ENCODE results near the gene RGS9. TPM values are rescaled to one million over a fixed set of nuclear protein-coding genes. Genes with fewer than 3 reads are reported as not detected.

RGS9 gene
- total RNA-seq, 1 experiment from 2014 or later = 0.49 TPM

DNA sequence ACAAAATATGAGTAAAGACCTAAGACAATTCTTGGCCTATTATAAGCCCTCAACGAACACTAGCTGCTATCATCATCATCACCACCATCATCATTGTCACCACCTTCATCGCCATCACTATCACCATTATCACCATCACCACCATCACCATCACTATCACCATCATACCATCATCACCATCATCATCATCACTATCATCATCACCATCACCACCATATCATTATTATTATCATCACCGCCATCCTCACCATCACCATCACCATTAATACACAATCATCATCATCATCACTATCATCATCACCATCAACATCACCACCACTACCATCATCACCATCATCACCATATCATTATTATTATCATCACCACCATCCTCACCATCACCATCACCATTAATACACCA, 82.5 kb downstream of the RGS9 start:
- ChIA-PET CTCF (interaction anchor here (1.0 to 1.4 kb wide), 2 partner anchors 10 to 213 kb away, joined by 3 to 4 read pairs; no protein-coding TSS in a partner anchor), POLR2A (interaction anchor here (0.7 kb wide), 1 partner anchor 8 kb away, joined by 3 read pairs; no protein-coding TSS in a partner anchor)
- Mint-ChIP-seq H3K27ac (ENCODE audit: low read depth, unreplicated experiment) (no peak overlapping the region), H3K36me3 (ENCODE audit: insufficient read depth, unreplicated experiment) (no peaks in the 10 kb centered on the region), H3K4me1 (ENCODE audit: insufficient read depth, unreplicated experiment) (no peaks in the 10 kb centered on the region), H3K27me3 (ENCODE audit: insufficient read depth, unreplicated experiment) (peaks cover 40% of the 10 kb centered on the region), H3K4me3 (ENCODE audit: unreplicated experiment) (no peak overlapping the region), H3K9me3 (ENCODE audit: unreplicated experiment) (no peaks in the 10 kb centered on the region)
- DNase-seq (ENCODE audit: unreplicated experiment) = no peak
- no TSS peak for BruUV-seq (replicated peaks)
- TF ChIP-seq, protein P1, sequence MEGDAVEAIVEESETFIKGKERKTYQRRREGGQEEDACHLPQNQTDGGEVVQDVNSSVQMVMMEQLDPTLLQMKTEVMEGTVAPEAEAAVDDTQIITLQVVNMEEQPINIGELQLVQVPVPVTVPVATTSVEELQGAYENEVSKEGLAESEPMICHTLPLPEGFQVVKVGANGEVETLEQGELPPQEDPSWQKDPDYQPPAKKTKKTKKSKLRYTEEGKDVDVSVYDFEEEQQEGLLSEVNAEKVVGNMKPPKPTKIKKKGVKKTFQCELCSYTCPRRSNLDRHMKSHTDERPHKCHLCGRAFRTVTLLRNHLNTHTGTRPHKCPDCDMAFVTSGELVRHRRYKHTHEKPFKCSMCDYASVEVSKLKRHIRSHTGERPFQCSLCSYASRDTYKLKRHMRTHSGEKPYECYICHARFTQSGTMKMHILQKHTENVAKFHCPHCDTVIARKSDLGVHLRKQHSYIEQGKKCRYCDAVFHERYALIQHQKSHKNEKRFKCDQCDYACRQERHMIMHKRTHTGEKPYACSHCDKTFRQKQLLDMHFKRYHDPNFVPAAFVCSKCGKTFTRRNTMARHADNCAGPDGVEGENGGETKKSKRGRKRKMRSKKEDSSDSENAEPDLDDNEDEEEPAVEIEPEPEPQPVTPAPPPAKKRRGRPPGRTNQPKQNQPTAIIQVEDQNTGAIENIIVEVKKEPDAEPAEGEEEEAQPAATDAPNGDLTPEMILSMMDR (IDR thresholded peaks at IDR 0.05; ENCODE audit: unreplicated experiment) = no peak
- intact Hi-C loops (cut with micrococcal nuclease) = no loop called here

DNA sequence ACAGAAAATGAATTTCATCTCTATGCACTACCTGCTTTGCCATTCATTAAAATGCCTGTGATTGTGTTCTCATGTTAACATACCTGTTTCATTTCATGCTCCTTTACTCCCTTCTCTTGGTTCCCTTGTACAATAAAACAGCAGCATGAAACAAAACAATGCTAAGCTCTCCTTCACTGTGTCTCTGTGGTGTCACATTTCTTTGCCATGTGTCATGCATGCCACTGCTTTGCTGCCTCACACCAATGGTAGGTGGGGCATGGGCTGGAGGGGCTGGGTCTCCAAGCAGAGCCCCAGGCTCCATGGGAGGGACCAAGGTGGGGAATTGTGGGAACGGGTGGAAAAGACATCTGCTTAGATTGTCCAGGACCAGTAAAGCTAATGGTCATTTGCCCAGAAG, 83.6 kb downstream of the RGS9 start:
- CTCF ChIA-PET = interaction anchor here (1.4 kb wide), 1 partner anchor 9 kb away, joined by 4 read pairs; no protein-coding TSS in a partner anchor
- no peaks in the 10 kb centered on the region for H3K4me1 Mint-ChIP-seq (ENCODE audit: insufficient read depth, unreplicated experiment)
- intact Hi-C loops (cut with micrococcal nuclease) = no loop called here
- peaks cover 32% of the 10 kb centered on the region for H3K27me3 Mint-ChIP-seq (ENCODE audit: insufficient read depth, unreplicated experiment)
- TF ChIP-seq, protein P1 (IDR thresholded peaks at IDR 0.05; ENCODE audit: unreplicated experiment) = no peak
- H3K4me3 Mint-ChIP-seq (ENCODE audit: unreplicated experiment) = no peak overlapping the region
- no TSS peak for BruUV-seq (replicated peaks)
- DNase-seq (ENCODE audit: unreplicated experiment) = no peak
- H3K36me3 Mint-ChIP-seq (ENCODE audit: insufficient read depth, unreplicated experiment) = no peaks in the 10 kb centered on the region
- POLR2A ChIA-PET = no interaction called here
- H3K9me3 Mint-ChIP-seq (ENCODE audit: unreplicated experiment) = no peaks in the 10 kb centered on the region
- H3K27ac Mint-ChIP-seq (ENCODE audit: low read depth, unreplicated experiment) = no peak overlapping the region

DNA sequence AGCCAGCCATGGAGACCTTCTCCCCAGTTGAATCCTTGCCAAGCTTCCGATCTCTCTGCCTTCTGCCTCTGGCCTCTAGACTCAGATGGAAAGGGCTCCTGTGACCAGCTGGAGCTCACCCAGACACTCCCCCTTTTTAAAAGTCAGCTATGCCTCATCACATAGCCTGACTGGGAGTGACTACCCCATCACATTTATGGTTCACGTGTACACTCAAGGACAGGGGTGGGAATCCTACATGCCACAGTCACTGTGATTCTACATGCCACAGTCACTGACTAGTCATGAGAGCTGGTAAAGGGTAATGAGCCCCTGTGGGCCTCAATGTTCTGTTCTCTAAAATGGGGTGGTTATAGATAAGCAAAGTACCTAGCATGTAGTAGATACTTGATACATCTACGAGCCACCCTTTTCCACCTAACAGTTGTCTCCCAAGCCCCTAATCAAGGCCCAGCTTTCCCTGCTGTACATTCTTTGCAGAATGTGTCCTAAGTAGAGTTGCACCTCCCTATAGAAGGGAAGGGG, 85.1 kb downstream of the RGS9 start:
- H3K4me3 Mint-ChIP-seq (ENCODE audit: unreplicated experiment) = no peak overlapping the region
- TF ChIP-seq, protein P1 (IDR thresholded peaks at IDR 0.05; ENCODE audit: unreplicated experiment) = no peak
- intact Hi-C loops (cut with micrococcal nuclease) = no loop called here
- BruUV-seq (replicated peaks) = no TSS peak
- ChIA-PET CTCF (interaction anchor here (0.6 to 1.9 kb wide), 4 partner anchors 9 to 943 kb away, joined by 3 to 8 read pairs (median 3); no protein-coding TSS in a partner anchor), POLR2A (no interaction called here)
- H3K36me3 Mint-ChIP-seq (ENCODE audit: insufficient read depth, unreplicated experiment) = no peaks in the 10 kb centered on the region
- no peaks in the 10 kb centered on the region for H3K9me3 Mint-ChIP-seq (ENCODE audit: unreplicated experiment)
- peak overlapping the region; percentile 32 for H3K27ac Mint-ChIP-seq (ENCODE audit: low read depth, unreplicated experiment)
- H3K27me3 Mint-ChIP-seq (ENCODE audit: insufficient read depth, unreplicated experiment) = peaks cover 33% of the 10 kb centered on the region
- no peaks in the 10 kb centered on the region for H3K4me1 Mint-ChIP-seq (ENCODE audit: insufficient read depth, unreplicated experiment)
- no peak for DNase-seq (ENCODE audit: unreplicated experiment)

DNA sequence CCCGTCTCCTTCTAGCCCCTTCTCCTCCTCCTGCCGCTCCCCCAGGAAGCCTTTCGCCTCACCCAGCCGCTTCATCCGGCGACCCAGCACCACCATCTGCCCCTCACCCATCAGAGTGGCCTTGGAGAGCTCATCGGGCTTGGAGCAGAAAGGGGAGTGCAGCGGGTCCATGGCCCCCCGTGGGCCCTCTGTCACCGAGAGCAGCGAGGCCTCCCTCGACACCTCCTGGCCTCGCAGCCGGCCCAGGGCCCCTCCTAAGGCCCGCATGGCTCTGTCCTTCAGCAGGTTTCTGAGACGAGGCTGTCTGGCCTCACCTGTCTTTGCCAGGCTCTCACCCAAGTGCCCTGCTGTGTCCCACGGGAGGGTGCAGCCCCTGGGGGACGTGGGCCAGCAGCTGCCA, 87.9 kb downstream of the RGS9 start:
- Mint-ChIP-seq H3K36me3 (ENCODE audit: insufficient read depth, unreplicated experiment) (no peaks in the 10 kb centered on the region), H3K9me3 (ENCODE audit: unreplicated experiment) (no peaks in the 10 kb centered on the region), H3K4me1 (ENCODE audit: insufficient read depth, unreplicated experiment) (no peaks in the 10 kb centered on the region), H3K4me3 (ENCODE audit: unreplicated experiment) (no peak overlapping the region), H3K27ac (ENCODE audit: low read depth, unreplicated experiment) (no peak overlapping the region), H3K27me3 (ENCODE audit: insufficient read depth, unreplicated experiment) (peaks cover 32% of the 10 kb centered on the region)
- ChIA-PET CTCF (no interaction called here), POLR2A (interaction anchor here (0.7 kb wide), 1 partner anchor 1095 kb away, joined by 3 read pairs; no protein-coding TSS in a partner anchor)
- TF ChIP-seq, protein P1 (IDR thresholded peaks at IDR 0.05; ENCODE audit: unreplicated experiment) = no peak
- intact Hi-C loops (cut with micrococcal nuclease) = no loop called here
- no peak for DNase-seq (ENCODE audit: unreplicated experiment)
- BruUV-seq (replicated peaks) = no TSS peak
